Astrocyte of the spinal cord (primary cell): ENCODE measurements around the gene NDUFAF8.
"Not testable (repeated sequence)": the region's sequence is repeated elsewhere in the genome, so short reads cannot be mapped to it uniquely, and the experiment has no call there.

Source experiments
- DNase-seq: peaks from one replicate; pipeline ENCODE4 v3.0.0; 2011; ENCODE audit warnings: low read depth, low spot score
- H3K4me3 ChIP-seq: 2 replicates; pipeline ENCODE4 v1.5.1; 2011; ENCODE audit warnings: low read depth, mild to moderate bottlenecking, low read length, moderate library complexity
- CTCF ChIP-seq: IDR thresholded peaks from 2 replicates; pipeline ENCODE4 v1.5.1; 2012; ENCODE audit warnings: low read depth, mild to moderate bottlenecking, low read length, inconsistent platforms
- in situ Hi-C: cut with HindIII; loops from 2 replicates; pipeline ENCODE4 v1.10.0; 2017; ENCODE audit warnings: low sequenced_read_pairs

The NDUFAF8 gene

DNA sequence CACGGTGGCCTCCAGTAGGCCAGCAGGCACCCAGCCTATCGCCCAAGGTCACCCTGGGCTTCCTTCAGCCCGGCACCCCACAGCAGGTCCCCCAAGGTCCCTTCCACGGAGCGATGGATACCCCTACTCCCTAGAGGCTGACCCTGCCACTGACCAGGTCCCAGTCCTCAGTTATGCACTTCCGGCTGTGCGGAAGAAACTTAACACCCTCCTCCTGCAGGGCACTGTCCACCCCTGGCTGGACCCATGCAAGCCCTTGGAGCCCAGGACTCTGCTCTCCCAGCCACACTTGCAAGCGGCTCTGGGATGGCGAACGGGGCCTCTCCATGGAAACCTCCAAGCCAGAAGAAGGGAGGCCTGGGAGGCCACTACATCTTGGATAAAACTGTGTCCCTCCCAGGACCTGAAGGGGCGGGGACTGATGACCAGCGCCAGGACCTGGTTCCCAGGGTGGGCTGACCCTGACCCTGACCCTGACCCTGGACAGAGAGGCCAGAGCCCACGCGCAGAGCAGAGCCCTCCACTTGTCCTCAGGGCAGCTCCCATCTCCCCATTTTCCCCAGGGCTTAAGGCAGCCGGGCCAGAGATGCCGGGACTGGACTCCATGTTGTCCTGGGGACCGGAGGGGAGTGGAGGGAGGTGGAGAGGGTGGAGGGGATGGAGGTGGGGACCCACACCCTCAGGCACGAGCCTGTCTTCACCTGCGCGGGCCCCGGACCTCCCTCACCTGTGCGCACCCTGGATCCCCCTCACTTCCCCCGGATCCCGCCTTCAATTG lies 17.1 kb upstream of the NDUFAF8 start:
- in situ Hi-C loops = no loop called here
- TF ChIP-seq CTCF = no peak
- DNase-seq = no peak
- H3K4me3 ChIP-seq = peak overlapping the region; percentile 70

GRCh38 chr17:81222620-81222905 lies 16.6 kb upstream of the NDUFAF8 start:
- no peak for TF ChIP-seq CTCF
- peak overlapping the region; percentile 70 for H3K4me3 ChIP-seq
- in situ Hi-C loops = no loop called here
- no peak for DNase-seq

GRCh38 chr17:81222906-81223761 lies 16.0 kb upstream of the NDUFAF8 start, which contains the start of gene CEP131:
CEP131 (minus strand) TSS chr17:81222965; CDS start chr17:81220056, 2,909 bp downstream.
- no peak for TF ChIP-seq CTCF
- in situ Hi-C loops = no loop called here
- H3K4me3 ChIP-seq = peak within 1 kb of the TSS; percentile 70
- peak; percentile 98 for DNase-seq

DNA sequence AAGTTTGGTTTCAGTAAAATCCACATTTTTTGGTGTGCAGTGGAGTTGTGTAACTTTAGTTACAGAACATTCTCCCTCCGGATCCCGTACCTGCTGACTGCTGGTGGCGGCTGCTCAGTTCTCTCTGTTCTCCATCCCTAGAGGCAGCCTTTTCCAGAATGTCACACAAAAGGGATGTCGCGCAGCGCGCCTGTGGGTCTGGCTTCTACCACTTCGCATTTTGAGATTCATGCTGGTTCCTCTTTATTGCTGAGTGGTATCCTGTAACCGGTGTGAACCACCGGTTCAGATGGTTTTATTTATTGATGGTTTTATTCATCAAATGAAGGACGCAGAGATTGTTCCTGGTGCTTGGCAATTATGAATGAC lies 15.4 kb upstream of the NDUFAF8 start:
- in situ Hi-C loops = no loop called here
- DNase-seq = no peak
- H3K4me3 ChIP-seq = peak overlapping the region; percentile 42
- TF ChIP-seq CTCF = no peak

DNA sequence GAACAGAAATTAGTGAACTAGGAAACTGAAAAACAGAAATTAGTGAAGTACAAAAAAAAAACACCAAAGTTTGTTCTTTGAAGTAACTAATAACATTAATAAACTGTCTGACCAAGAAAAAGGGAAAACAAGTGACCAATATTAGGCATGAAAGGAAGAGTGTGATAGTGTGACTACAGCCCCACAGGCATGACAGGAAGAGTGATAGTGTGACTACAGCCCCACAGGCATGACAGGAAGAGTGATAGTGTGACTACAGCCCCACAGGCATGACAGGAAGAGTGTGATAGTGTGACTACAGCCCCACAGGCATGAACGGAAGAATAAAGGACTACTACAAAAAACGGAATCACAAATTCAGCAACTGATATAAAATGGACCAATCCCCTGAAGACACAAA lies 11.5 kb upstream of the NDUFAF8 start:
- H3K4me3 ChIP-seq, in situ Hi-C loops: not testable (repeated sequence)

GRCh38 chr17:81228420-81228819 lies 10.7 kb upstream of the NDUFAF8 start:
- TF ChIP-seq CTCF = no peak
- no peak overlapping the region for H3K4me3 ChIP-seq
- in situ Hi-C loops = no loop called here
- DNase-seq = no peak

More for the DNA sequence above, 11.5 kb upstream of the NDUFAF8 start:
- not testable (repeated sequence) for DNase-seq
